ENCODE data around the gene KRT7.
"Not testable (repeated sequence)": the region's sequence is repeated elsewhere in the genome, so short reads cannot be mapped to it uniquely, and the experiment has no call there.

The KRT7 gene

DNA sequence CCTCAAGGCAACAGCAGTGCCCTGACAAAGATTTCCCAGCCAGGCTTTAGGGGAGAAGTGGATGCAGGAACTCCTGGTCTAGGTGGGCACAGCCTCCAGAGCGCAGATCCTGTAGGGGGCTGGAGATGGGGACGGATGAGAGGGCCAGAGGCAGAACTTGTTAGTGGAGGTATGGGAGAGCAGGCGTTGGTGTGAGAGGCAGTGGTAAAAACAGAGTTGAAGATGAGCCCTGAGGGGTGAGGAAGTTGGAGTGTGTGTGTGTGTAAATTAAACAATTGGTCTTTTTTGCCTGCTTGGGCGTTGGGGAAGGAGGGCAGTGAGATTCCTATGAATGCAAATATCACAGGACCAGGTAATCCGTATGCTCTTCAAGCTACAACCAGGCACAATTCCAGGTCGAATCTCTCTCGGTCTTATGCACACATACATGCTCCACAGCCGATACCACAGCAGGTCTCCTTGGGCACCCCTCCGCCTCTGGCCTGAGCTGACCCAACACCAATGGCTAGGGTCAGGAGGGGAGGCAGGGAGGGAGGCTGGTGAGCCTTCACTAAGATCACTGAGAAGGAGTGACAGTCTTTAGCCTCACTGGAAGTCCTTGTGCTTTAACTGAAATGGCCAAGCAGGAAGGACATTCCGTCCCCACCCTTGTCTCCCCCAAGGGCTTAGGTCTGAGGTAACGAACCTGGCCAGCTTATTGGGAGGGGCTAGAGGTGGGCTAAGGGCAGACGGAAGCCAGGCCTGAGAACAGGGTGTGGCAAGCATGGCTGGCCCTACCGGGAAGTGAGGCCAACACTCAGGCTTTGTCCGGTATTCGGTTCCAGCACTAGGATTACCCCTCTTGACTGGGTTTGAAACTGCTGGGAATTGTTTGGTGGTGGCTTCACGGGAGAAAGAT, 1.5 kb upstream of the KRT7 start:
- DNase-seq, result no peak

DNA sequence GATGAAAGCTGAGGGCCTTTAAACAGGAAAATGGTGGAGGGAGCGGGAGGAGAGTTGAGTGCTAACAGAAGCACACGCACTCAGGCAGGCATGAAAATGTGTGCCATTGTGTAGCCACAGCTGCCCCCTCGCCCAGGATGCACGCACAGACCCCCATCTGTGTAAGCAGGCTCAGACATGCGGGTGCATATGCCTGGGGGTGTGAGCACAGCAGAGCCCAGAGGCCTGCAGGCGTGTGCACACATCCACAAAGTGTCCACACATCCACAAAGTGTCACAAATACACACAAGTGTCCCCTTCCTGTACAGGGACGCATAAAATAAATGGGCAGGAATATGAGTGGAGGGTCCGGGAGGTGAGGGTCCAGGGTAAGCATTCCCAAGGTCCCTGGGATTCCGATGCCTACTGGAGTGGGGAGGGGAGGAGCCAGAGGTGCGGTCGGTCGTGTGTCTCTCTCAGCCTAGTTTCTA, 805 bp upstream of the KRT7 start:
- DNase-seq, result peak; percentile 50

DNA sequence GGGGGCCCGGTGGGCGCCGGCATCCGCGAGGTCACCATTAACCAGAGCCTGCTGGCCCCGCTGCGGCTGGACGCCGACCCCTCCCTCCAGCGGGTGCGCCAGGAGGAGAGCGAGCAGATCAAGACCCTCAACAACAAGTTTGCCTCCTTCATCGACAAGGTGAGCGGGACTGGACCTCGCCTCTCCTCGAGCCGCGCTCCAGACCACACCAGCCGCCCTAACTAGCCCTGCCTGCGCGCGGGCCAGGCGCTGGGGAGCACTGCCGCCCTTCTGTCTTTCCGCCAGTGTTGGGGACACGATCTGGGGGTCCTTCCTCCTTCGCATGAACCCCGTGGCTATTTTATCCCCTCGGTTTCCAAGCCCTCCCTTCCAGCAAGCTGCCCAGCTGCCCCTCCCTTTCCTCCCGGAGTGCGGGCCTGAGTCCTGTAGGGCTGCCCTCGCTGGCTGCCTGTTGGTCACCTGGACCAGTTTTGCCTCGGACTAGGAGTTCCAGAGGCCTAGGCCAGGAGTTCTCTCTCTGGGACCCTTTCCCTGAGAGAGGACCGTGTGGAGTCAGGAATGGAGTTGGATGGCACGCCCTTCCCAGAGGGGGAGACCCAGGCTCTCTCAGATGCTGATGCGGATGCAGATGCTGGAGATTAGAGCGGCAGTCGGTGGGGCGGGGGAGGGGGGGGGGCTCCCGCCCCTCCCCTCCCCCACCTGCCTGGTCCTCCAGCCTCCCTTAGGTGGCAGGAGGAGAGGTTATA, 592 bp downstream of the KRT7 start:
- no peak for DNase-seq

DNA sequence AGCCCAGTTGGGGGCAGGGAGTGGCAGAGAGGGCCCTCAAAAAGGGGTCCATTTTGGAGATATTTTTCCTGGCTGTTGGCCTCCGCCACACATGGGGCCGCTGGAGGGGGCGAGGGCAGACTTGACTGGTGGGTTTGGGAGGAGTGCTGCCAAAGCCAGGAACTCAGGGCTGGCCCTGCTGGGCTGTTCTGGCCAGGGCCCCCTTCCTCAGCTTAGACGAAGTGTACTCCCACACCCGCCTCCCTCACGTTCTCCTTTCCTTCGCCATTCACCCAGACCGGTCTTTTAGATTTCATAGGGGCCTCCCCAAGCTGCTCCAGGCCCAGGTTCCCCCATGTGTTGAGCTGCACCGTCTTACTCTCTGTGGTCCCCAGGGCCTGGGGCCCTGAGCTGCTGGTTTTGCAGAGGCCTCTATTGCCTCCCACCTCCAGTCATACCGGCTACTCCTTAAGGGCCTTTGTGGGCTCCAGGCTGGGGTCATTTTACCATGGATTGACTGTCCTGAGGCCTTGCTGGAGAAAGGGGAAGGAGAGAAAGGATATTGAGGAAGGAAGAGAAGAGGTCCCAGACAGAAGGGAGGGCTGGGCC, 1.3 kb downstream of the KRT7 start:
- no peak for DNase-seq

DNA sequence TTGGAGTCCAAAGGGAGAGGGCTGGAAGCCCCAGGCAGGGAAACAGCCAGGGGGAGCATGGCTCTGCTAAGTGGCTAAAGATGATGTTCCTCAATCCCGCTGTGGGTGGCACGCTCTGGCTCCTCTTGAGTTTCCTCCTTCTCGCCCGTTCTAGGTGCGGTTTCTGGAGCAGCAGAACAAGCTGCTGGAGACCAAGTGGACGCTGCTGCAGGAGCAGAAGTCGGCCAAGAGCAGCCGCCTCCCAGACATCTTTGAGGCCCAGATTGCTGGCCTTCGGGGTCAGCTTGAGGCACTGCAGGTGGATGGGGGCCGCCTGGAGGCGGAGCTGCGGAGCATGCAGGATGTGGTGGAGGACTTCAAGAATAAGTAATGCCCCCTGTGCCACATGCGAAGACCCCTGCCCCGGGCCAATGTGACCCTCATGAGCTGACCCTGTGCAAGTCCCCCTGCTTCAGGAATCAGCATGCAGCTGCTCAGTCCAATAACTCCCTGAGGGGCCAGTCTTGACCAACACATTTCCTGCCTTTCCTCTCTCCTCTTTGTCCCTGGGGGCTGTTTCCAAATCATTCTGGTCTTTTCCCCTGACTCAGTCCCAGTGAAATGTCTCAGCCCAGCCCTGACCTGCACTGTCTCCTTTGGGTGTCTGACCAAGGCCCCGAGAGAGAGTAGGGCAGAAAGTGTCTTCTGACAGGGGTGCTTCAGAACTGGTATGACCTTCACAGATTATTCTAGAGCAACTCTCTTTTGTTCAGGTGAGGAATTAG, 2.1 kb downstream of the KRT7 start:
- no peak for DNase-seq

DNA sequence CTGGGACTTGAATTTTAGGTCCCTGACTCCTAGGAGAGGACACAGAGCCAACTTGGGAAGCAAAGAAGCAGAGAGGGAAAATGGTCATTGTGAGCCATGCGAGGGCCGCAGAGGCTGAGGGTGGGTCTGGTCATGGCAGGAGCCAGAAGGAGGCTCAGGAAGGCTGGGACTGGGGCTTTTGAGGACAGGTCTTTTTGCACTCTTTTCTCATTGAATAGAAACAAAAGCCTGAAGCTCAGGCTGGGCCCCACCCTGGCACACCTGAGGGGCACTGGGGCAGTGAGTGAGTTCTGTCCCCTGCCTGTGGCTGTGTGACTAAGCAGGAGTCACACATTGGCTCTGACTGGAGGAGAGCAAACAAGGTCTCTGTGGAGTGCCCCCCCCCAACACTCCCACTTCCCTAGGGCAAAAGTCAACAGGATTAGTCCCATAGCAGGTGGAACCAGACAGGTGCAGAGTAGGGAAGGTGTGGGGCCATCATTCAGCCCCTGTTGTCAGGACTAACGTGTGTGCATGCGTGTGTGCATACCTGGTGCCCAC, 2.8 kb downstream of the KRT7 start:
- DNase-seq, result peak; percentile 92

DNA sequence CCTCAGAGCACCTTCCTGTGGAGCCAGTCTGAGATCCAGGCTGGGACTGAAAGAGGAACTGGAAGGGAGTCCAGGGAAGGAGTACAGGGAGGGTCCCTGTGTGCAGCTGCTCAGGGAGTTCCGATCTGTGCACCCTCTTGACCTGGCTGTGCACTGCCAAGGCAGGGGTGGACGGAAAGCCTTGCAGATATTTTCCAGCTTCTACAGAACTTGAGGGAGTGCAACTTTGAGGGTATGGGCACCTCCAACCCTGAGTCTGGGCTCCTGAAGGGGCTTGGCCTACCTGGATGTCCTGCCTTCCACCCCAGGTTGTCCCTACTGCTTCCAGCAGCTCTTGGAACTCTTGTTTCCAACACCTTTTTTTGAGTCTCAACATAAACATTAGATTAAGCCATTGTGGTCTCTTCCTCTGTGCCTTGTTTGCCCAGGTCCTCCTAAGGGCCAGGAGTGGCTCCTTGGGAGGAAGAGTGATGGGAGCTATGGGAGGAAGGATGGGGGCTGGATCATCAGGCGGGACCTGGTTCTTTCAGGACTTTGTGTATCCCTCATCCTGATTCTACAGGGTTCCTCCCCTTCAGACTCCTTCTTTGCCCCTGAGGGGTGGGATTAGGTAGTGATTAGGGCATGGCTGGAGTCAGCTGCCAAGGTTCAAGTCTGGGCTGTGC, 3.5 kb downstream of the KRT7 start:
- no peak for DNase-seq

DNA sequence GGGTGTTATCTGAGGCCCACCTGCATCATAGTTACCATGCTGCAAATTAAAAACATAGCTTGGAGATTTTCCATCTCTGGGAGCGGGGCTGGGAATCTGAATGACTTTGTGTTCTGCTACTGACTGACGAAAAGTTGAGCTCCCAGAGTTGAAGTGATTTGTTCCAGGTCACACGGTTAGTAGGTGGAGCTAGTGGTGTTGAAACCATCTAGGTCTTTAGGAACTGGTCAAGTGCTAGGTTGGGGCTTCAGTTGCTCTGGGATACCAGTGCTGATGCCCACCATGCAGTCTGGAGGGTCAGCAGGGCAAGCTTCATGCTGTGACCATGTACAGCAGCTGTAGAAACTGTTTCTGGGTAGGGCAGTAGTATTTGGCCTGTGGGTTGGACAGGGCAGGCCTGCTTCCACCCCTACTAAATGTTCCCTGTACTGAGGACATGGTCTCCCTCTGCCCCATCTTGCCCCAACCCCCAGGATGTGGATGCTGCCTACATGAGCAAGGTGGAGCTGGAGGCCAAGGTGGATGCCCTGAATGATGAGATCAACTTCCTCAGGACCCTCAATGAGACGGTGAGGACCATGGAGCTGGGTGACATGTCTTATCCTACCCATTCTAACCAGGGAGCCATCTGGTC, 5.3 kb downstream of the KRT7 start:
- no peak for DNase-seq

DNA sequence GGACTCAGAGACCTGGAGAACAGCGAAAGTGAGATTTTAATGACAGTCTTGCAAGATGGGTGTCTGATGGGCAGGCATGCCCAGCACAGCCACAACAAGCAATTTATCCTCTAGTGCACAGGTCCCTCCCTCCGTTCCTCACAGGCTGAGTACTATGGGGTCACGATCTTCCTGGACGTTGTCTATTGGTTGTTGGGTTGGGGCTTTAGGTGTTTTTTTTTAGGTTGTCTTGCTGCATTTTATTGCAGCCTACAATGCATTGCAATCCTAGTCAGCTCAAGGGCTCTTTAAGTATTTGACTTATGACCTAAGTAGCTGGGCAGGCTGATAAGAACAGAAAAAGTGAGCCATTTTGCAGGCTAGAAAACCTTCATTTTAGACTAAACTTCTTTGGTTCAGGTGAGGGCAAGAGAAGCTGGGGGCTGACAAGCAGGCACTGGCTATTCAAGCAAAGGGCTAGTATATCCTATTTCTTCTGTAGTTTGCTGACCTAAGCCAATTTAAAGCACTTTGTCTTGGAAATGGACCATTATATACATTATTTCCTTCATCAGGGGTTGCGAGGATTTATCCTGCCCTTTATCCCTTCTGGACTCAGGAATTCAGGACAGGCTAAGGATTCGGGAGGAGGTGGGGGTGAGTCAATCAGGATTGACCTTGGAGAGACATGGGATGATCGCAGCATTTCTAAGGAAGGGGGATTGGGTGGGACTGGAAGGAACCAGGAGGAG, 6.0 kb downstream of the KRT7 start:
- DNase-seq, result no peak

DNA sequence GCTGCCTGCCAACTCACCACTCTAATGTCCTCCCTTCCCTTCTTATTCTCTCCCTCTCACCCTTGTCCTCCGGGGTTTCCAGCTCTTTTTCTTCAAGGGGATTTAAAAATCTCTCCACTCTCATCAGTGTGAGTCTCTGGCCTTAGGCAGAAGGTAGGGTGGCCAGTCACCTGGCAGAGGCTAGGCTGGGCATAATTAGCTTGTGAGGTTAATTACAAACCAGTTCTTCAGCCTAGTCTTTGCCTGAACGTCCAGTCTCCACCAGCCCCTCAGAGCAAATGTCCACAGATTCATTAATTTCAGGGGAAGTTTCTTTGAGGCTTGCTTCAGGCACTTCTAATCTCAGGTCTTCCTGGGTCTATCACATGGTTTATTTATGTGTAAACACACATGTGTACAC, 6.7 kb downstream of the KRT7 start:
- peak; percentile 32 for DNase-seq

DNA sequence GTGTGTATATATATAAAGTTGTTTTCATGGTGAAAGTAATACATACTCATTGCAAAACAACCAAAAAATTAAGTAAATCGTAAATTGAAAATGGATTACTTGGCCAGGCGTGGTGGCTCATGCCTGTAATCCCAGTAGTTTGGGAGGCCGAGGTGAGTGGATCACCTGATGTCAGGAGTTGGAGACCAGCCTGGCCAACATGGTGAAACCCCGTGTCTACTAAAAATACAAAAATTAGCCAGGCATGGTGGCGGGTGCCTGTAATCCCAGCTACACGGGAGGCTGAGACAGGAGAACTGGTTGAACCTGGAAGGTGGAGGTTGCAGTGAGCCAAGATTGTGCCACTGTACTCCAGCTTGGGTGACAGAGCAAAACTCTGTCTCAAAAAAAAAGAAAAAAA, 7.2 kb downstream of the KRT7 start:
- not testable (repeated sequence) for DNase-seq

DNA sequence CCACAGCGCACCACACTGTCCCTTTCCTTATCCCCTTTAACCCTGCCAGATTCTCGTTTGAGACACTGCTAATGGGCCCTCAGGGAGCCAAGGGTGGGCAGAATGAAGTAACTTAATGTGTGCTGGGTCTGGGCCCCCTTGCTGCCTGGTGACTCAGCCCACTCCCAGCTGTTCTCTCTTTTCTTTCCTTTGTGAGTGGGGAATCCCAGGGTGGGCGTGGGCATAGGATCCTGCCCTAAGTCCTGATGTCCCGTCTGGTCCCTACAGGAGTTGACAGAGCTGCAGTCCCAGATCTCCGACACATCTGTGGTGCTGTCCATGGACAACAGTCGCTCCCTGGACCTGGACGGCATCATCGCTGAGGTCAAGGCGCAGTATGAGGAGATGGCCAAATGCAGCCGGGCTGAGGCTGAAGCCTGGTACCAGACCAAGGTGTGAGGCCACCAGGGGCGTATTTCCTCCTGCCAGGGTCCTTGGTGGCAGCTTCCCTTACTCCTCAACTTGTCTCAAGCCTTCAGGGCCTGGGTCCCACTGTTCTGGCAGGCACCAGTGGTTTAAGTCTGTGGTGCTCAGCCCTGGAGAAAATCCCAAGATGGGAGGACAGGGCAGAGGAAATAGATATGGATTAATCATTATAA, 8.3 kb downstream of the KRT7 start:
- peak; percentile 83 for DNase-seq

DNA sequence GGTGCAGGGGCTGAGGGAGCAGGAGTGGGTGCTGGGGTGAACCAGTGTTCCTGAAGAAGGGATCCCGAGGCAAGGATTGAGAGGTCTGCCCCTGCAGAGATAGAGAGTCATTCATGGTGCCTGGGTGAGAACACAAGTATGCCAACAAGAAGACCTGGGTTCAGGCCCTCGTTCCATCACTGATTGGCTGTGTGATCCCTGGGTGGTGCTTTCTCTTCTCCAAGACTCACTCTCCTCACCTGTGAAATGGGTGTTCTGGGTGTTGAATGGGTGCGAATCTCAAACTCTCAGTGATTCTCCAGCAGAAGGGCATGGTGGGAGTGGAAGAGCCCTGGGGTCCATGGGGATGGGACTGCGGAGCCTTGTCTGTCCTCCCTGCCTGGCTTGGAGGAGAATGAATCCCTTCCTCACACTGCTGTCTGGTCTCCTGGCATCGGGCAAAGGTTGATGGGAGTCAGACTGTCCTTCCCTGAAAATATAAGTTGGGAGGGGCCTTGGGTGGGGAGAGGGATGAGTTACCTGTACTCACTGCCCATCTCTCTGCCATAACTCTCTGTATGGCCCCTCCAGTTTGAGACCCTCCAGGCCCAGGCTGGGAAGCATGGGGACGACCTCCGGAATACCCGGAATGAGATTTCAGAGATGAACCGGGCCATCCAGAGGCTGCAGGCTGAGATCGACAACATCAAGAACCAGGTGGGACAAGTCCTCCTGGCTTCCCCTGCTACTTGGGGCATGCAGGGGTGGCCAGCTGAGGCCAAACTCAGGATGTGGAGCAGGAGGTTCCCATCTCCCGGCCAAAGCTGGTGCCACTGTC, 9.6 kb downstream of the KRT7 start:
- DNase-seq, result no peak

DNA sequence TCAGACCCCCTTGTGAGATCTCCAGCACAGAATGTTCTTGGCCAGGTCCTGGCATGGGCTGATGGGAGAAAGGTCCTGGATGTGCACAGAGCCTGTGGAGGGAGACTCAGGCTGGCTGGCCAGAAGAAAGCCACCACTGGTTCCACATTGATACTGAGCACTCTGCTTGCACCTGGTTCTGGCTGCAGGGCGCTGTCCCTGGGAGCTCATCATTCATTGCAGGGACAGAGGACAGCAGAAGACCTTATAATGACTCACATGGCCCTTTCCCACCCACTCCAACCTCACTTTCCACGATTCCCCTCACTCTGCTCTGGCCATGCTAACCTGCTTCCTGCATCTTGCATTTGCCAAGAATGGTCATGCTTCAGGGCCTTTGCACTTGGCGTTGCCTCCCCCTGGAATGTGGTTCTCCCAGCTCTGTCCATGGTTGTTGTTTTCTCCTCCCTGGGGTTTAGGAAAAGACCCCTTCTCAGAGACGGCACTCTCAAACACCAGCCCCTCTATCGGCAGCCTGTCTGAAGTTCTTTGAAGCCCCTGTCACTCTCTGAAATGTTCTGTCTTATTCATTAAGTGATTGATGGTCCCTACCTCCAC, 10.3 kb downstream of the KRT7 start:
- peak; percentile 89 for DNase-seq

DNA sequence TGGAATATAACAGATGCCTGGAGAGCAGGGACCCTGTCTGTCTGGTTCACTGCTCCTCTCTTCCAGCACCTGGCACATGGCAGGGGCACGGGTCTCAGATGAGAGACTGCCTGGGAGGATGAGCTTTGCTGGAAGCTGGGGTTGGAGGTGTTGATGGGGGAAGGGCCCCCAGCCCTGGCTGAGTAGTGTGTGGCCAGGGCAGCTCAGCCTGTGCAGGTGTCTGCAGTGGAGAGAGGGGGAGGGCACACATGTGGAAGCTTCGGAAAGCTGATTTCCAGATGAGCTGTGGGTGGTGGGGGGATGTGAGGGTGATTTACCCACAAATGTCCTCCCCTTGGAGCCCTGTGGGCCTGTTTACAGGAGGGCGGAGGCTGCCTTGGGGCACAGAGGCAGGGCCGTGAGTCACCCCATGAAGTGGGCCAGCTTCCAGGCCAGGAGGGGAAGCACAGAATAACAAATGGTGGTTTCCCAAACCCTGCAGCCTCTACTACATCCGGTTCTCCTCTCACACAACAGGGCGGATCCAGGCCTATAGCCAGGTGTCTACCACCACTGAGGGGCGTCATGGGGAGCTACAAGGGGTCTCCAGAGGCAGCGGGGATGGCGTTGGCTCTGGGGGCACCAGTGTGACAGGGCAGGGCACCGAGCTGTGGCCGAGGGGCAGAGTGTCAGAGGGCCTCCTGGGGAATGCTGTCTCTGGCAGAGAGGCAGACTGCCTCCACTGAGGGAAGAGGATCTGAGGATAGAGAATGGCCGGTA, 11.0 kb downstream of the KRT7 start:
- peak; percentile 99 for DNase-seq

DNA sequence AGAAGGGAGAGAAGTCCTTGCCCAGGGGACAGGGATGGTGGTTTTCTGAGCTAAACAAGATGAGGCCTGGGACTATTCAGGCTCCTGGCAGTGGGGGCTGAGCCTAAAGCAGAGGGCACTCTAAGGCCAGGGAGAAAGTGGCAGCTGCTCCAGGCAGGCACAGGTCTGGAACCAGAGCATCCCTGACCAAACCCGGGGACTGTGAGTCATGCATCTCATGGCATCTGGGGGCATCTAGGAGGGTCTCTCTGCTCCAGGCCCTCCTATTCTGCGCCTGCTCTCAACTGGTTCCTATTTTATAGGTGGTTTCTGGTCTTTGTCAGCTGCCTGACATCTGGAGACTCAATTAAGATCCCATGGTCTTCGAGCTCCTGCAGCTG, 11.6 kb downstream of the KRT7 start:
- DNase-seq, result peak; percentile 67

DNA sequence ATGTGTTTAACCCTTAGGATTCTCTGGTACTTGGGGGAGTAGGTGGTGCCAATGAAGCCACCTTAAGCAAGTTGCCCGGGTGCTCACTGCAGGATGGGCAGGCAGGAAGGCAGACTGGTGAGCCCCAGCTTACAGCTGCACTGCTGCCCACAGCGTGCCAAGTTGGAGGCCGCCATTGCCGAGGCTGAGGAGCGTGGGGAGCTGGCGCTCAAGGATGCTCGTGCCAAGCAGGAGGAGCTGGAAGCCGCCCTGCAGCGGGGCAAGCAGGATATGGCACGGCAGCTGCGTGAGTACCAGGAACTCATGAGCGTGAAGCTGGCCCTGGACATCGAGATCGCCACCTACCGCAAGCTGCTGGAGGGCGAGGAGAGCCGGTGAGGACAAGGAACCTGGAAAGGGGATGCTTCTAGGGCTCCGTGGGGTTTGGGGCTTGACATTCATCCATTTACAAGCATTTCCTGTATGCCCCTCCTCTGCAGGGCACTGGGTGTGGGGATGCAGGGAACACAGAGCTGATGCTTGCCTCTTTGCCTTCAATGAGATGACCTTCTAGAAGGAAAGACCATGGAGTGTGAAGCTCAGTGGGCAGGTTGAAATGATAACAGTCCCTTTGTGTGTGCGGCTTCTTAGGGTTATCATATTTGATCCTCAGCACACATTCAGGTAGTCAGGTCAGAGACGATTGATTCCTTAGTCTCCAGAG, 12.4 kb downstream of the KRT7 start:
- peak; percentile 38 for DNase-seq

Measured in NCI-H69 (cell line).